Keratinocyte (primary cell): ENCODE measurements around the gene CDX1.

Experiments
- CTCF ChIP-seq, 3 experiments: IDR thresholded peaks in 1 of 3; conservative IDR thresholded peaks in 1 of 3; optimal IDR thresholded peaks in 1 of 3; 2 replicates in 2 of 3; 3 replicates in 1 of 3; pipeline versions ENCODE3 to v1.5.1; 2011; ENCODE audit warnings: low read length in 3 of 3, mild to moderate bottlenecking in 3 of 3, moderate library complexity in 2 of 3, control low read depth in 1 of 3, inconsistent platforms in 1 of 3; ENCODE audit not compliant: insufficient read depth in 2 of 3; ENCODE audit errors: extremely low read depth in 1 of 3
- EZH2 ChIP-seq: IDR thresholded peaks from one replicate; pipeline ENCODE4 v1.6.1; 2012; ENCODE audit warnings: inconsistent platforms, mild to moderate bottlenecking, low read length, moderate library complexity

DNA sequence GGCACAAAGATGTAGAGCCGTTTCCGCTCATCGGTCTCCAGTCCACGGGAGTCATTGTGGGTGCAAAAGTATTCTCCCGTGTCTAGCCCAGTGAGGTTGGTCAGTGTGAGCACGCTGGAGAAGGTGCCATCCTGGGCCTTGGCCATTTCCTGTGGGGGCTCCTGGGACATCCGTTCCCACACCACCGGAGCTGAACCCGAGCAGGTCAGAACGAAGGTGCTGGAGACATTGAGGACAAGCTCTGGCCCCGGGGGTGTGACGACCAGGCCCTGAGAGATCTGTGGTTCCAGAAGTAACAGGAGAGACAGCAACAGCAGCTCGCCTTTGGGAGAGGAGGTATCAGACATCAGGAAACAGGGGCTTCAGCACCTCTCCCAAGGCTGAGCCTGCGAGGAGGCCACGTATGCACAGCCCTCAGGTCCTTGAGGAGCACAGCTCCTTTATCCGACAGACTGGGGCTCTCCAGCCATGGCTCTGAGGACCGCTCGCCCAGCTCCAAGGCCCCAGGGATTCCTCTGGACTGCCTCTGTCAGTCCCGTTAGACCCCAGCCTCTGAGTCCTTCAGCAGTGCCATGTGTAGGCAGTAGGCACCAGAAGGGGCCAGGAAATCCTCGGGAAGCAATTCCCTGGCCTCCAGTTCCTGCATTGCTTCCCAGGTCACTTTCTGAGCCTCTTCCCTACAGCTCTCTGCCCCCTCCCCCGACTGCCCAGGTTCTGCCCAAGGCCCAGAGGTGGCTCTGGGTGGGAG lies 30.8 kb upstream of the CDX1 start:
- TF ChIP-seq CTCF (optimal IDR thresholded peaks at IDR 0.05 in 1 of 3, IDR thresholded peaks at IDR 0.05 in 1 of 3, conservative IDR thresholded peaks at IDR 0.05 in 1 of 3; ENCODE audit: extremely low read depth in 1 of 3, insufficient read depth in 2 of 3, low read length in 3 of 3) (no peak), EZH2 (no peak)
